GM23248 (cell line): Measurements from ENCODE around the gene PTPN23. TPM values are rescaled to one million over a fixed set of nuclear protein-coding genes. Genes with fewer than 3 reads are reported as not detected.

Experiments used
- DNase-seq: peaks from one replicate; pipeline ENCODE4 v3.0.0-alpha.2; 2015
- H2AFZ ChIP-seq: fragments of 200-600 bp; sonication (generic); 2 replicates; pipeline ENCODE4 v1.6.1; 2016; ENCODE audit warnings: antibody characterized with exemption
- H3F3A ChIP-seq: fragments of 200-600 bp; sonication (generic); 2 replicates; pipeline ENCODE4 v1.6.1; 2016; ENCODE audit warnings: mild to moderate bottlenecking, antibody characterized with exemption, mixed run types; ENCODE audit not compliant: insufficient read depth
- H3K27ac ChIP-seq: fragments of 200-600 bp; sonication (generic); 2 replicates; pipeline ENCODE4 v1.5.1; 2016; ENCODE audit warnings: mild to moderate bottlenecking
- H3K27me3 ChIP-seq: fragments of 200-600 bp; sonication (generic); replicated peaks from 2 replicates; pipeline ENCODE4 v1.6.1; 2016; ENCODE audit warnings: mild to moderate bottlenecking; ENCODE audit not compliant: insufficient read depth
- H3K36me3 ChIP-seq: fragments of 200-600 bp; sonication (generic); 2 replicates; pipeline ENCODE4 v1.6.1; 2016; ENCODE audit warnings: low read depth, mild to moderate bottlenecking
- H3K4me1 ChIP-seq: fragments of 200-600 bp; sonication (generic); 2 replicates; pipeline ENCODE4 v1.6.1; 2016; ENCODE audit warnings: mild to moderate bottlenecking; ENCODE audit not compliant: insufficient read depth
- H3K4me2 ChIP-seq: fragments of 200-600 bp; sonication (generic); one replicate; pipeline ENCODE4 v1.6.1; 2016; ENCODE audit warnings: mild to moderate bottlenecking; ENCODE audit not compliant: unreplicated experiment
- H3K4me3 ChIP-seq: fragments of 200-600 bp; sonication (generic); 2 replicates; pipeline ENCODE4 v1.5.1; 2016; ENCODE audit warnings: mild to moderate bottlenecking
- H3K79me2 ChIP-seq: fragments of 200-600 bp; sonication (generic); 2 replicates; pipeline ENCODE4 v1.6.1; 2016; ENCODE audit warnings: mild to moderate bottlenecking; ENCODE audit not compliant: insufficient read depth
- H3K9ac ChIP-seq: fragments of 200-600 bp; sonication (generic); 2 replicates; pipeline ENCODE4 v1.6.1; 2016; ENCODE audit warnings: mild to moderate bottlenecking
- H3K9me2 ChIP-seq: fragments of 200-600 bp; sonication (generic); 2 replicates; pipeline ENCODE4 v1.6.1; 2016; ENCODE audit warnings: mixed run types, mild to moderate bottlenecking, moderate library complexity; ENCODE audit not compliant: insufficient read depth
- H3K9me3 ChIP-seq: fragments of 200-600 bp; sonication (generic); one replicate; pipeline ENCODE4 v1.6.1; 2017; ENCODE audit warnings: low read depth
- H4K20me1 ChIP-seq: fragments of 200-600 bp; sonication (generic); 2 replicates; pipeline ENCODE4 v1.6.0; 2016; ENCODE audit not compliant: insufficient read depth
- EZH2 ChIP-seq: fragments of 200-600 bp; sonication (generic); IDR thresholded peaks from 2 replicates; pipeline ENCODE4 v1.6.1; 2018; ENCODE audit warnings: antibody characterized with exemption, mild to moderate bottlenecking; ENCODE audit not compliant: insufficient read depth, poor library complexity, severe bottlenecking
- EZH2phosphoT487 ChIP-seq: fragments of 200-600 bp; sonication (generic); IDR thresholded peaks from 2 replicates; pipeline ENCODE4 v1.6.1; 2018; ENCODE audit warnings: antibody characterized with exemption, moderate library complexity, mild to moderate bottlenecking, low read depth; ENCODE audit not compliant: insufficient read depth
- WGBS, 2 experiments: methylation state at CpG; one replicate each; pipeline ENCODE4 v1.1.6; 2015 to 2017; ENCODE audit warnings: low lambda C conversion rate in 2 of 2, low coverage in 1 of 2; ENCODE audit errors: missing lambda C conversion rate in 2 of 2; 5-methylcytosine and 5-hydroxymethylcytosine counted together
- in situ Hi-C: fragments of 300-500 bp; cut with MboI; formaldehyde crosslinking; loops from 2 replicates; pipeline ENCODE4 v1.15.0; 2020
- polyA plus RNA-seq: library from polyadenylated mRNA; unstranded; fragments of >200 nt; fragmentation: Nextera tagmentation; extraction: Ambion mirVana; gene quantifications from 2 replicates; pipeline ENCODE4 v1.2.1, GENCODE V29; 2016
- total RNA-seq: library from RNA; depleted of rRNA; stranded (reverse); fragments of >200 nt; shearing (Covaris generic); gene quantifications from 2 replicates; pipeline ENCODE4 v1.2.3, GENCODE V29; 2014

PTPN23 gene
- total and polyA plus RNA-seq, 2 experiments from 2014 or later, result 9.0 to 14.3 TPM

- H3K4me1 ChIP-seq, result peaks cover 5% of the 10 kb centered on the region; the same call in 1 of the 2 replicates
- no peaks in the 10 kb centered on the region for H3K36me3 ChIP-seq
- in situ Hi-C loops, result no loop called here
- 85 to 89% methylated on average over 15 of the region's 15 CpGs for WGBS, 2 experiments
- H2AFZ ChIP-seq, result no peak overlapping the region
- H3K9me2 ChIP-seq, result no peaks in the 10 kb centered on the region
- no peaks in the 10 kb centered on the region for H3K9me3 ChIP-seq
- DNase-seq, result no peak
- no peaks in the 10 kb centered on the region for H3K79me2 ChIP-seq
- no peak overlapping the region for H3K4me2 ChIP-seq
- no peak overlapping the region for H3K27ac ChIP-seq
- H3F3A ChIP-seq, result peaks cover 5% of the 10 kb centered on the region; the same call in 1 of the 2 replicates
- H3K27me3 ChIP-seq, result no peaks in the 10 kb centered on the region
- H3K4me3 ChIP-seq, result no peak overlapping the region
- H4K20me1 ChIP-seq, result no peaks in the 10 kb centered on the region
- no peak overlapping the region for H3K9ac ChIP-seq
- TF ChIP-seq EZH2, result no peak
- TF ChIP-seq EZH2phosphoT487, result no peak
These were observed 43.9 kb downstream of the PTPN23 start for GRCh38 chr3:47424434-47425382.

- 85 to 94% methylated on average over 6 to 11 of the region's 11 CpGs for WGBS, 2 experiments
- Histone ChIP-seq H4K20me1 (no peaks in the 10 kb centered on the region), H2AFZ (no peak overlapping the region), H3K4me2 (no peak overlapping the region), H3K4me3 (no peak overlapping the region), H3K27ac (no peak overlapping the region), H3K79me2 (no peaks in the 10 kb centered on the region), H3K9me2 (no peaks in the 10 kb centered on the region), H3K9me3 (no peaks in the 10 kb centered on the region), H3K4me1 (peaks cover 5% of the 10 kb centered on the region; the same call in 1 of the 2 replicates), H3F3A (peaks cover 5% of the 10 kb centered on the region; the same call in 1 of the 2 replicates), H3K27me3 (no peaks in the 10 kb centered on the region), H3K9ac (no peak overlapping the region), H3K36me3 (no peaks in the 10 kb centered on the region)
- in situ Hi-C loops, result no loop called here
- DNase-seq, result no peak
- TF ChIP-seq EZH2phosphoT487 (no peak), EZH2 (no peak)
These were observed 44.6 kb downstream of the PTPN23 start for GRCh38 chr3:47425383-47425778.

- H3K9ac ChIP-seq, result no peak overlapping the region
- in situ Hi-C loops, result no loop called here
These were observed 45.1 kb downstream of the PTPN23 start for GRCh38 chr3:47425959-47426358.

GRCh38 chr3:47427866-47428265 is 47.0 kb downstream of the PTPN23 start:
- in situ Hi-C loops, result no loop called here
- H3K9me3 ChIP-seq, result no peaks in the 10 kb centered on the region
- DNase-seq, result no peak
- H3K27ac ChIP-seq, result no peak overlapping the region
- no peak for TF ChIP-seq EZH2phosphoT487
- no peaks in the 10 kb centered on the region for H3F3A ChIP-seq
- no peaks in the 10 kb centered on the region for H3K9me2 ChIP-seq
- H4K20me1 ChIP-seq, result no peaks in the 10 kb centered on the region
- 96 to 97% methylated on average over 6 of the region's 6 CpGs for WGBS, 2 experiments
- no peak overlapping the region for H3K9ac ChIP-seq
- no peak overlapping the region for H2AFZ ChIP-seq
- no peaks in the 10 kb centered on the region for H3K79me2 ChIP-seq
- no peaks in the 10 kb centered on the region for H3K4me1 ChIP-seq
- H3K4me3 ChIP-seq, result no peak overlapping the region
- no peaks in the 10 kb centered on the region; the same call in 1 of the 2 replicates for H3K36me3 ChIP-seq
- no peaks in the 10 kb centered on the region for H3K27me3 ChIP-seq
- H3K4me2 ChIP-seq, result no peak overlapping the region

More at GRCh38 chr3:47425959-47426358, 45.1 kb downstream of the PTPN23 start:
- Histone ChIP-seq H3K9me2 (no peaks in the 10 kb centered on the region), H3K4me2 (no peak overlapping the region), H3K9me3 (no peaks in the 10 kb centered on the region), H4K20me1 (no peaks in the 10 kb centered on the region), H3K4me3 (no peak overlapping the region), H3K36me3 (no peaks in the 10 kb centered on the region), H3K27ac (no peak overlapping the region), H3K4me1 (peaks cover 5% of the 10 kb centered on the region; the same call in 1 of the 2 replicates), H3K27me3 (no peaks in the 10 kb centered on the region), H2AFZ (no peak overlapping the region), H3K79me2 (no peaks in the 10 kb centered on the region), H3F3A (peaks cover 5% of the 10 kb centered on the region; the same call in 1 of the 2 replicates)
- TF ChIP-seq EZH2, result no peak
- no peak for TF ChIP-seq EZH2phosphoT487
- no peak for DNase-seq
- 93 to 97% methylated on average over 9 of the region's 9 CpGs for WGBS, 2 experiments
